HG03064 (cell line): ENCODE measurements around the gene TTC21A.

Source experiments
- ATAC-seq: cut with Tn5 transposase; IDR thresholded peaks from one replicate; pipeline ENCODE4 v1.9.1; 2021; ENCODE audit warnings: low read depth; ENCODE audit not compliant: unreplicated experiment

Gene TTC21A

GRCh38 chr3:39135170-39135805 is 27.8 kb downstream of the TTC21A start:
- no peak for ATAC-seq

DNA sequence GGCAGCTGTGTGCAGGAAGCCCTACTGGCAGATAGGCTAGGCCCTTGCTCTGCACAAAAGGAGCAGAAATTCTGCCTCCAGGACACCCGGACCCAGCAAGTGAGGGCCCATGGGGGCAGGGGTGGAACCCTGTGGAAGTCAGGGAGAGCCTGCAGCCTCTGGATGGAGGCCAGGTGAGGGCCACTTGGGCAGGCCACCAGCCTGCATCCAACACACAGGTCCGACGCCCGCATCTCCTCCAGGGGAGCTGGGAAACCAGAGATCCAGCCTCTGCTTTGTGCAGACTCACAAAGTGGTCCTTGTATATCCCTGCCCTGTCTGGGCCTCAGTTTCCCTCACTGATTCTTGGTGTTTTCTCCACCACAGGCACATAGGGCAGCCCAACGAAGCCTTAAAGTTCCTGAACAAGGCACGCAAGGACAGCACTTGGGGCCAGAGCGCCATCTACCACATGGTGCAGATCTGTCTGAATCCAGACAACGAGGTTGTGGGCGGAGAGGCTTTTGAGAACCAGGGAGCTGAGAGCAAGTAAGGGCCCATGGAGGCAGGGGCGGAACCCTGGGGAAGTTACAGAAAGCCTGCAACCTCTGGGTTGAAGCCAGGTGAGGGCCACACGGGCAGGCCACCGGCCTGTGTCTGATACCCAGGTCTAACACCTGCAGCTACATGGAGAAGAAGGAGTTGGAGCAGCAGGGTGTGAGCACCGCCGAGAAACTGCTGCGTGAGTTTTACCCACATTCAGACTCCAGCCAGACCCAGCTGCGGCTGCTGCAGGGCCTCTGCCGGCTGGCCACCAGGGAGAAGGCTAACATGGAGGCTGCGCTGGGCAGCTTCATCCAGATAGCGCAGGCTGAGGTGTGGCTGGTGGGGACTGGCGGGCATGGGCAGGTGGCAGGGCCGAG is 29.3 kb downstream of the TTC21A start:
- ATAC-seq = no peak

- no peak for ATAC-seq
These were observed 30.0 kb downstream of the TTC21A start for GRCh38 chr3:39137435-39137936.

DNA sequence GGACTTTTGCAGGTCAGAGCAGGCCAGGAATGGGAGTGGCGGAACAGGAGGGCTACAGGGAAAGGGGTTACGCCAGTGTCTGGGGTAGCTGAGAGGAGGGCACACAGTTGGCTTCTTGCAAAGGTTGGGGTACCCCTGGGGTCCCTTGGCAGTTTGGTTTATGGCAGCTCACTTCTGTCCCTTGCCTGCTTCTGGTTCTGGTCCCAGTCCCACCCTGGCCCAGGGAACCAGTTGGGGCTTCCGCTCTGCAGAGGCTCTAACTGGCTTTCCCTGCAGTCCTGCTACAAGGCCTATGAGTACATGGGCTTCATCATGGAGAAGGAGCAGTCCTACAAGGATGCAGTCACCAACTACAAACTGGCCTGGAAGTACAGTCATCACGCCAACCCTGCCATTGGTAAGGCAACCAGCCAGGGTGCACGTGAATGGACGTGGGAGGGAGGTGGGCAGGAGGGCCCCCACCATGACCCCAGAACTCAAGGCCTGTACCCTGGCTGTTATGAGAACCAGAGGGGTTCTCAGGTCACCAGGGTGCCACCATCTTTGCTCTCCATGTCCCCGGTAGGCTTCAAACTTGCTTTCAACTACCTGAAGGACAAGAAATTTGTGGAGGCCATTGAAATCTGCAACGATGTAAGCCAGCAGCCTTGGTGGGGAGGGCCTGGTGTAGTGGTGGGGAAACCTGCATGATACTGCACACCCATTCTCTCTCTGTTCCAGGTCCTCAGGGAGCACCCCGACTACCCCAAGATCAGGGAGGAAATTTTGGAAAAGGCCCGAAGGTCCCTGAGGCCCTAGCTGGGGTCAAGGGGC is 30.7 kb downstream of the TTC21A start:
- ATAC-seq = no peak

DNA sequence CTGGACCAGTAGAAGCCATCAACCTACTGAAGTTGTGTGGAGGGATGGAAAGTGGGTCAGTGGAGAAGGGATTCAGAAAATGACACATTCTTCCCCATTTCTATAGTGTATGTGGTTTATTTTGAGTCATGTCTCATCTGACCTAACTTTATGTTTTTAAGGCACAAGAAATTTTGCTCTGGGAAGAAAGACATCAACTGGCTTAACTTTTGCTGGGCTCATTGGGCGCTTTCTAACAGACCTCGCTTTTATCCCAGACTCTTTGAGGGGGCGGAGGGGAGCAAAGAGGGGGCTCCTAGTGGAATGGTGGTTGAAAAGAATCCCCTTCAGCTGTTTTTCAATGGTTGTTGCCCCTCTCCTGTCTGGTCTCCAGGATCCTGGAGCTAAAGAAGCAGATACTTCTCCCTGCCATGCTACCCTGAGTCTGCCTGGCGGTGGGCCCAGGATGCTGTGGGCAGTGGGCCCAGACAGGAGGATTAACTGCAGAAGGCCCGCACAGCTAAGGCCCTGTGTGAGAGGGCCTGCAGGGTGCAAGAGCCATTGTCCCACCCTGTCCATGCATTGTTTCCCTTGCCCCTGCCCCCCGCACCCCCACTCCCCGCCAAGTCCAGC is 31.4 kb downstream of the TTC21A start:
- no peak for ATAC-seq

- no peak for ATAC-seq
These were observed 32.0 kb downstream of the TTC21A start for GRCh38 chr3:39139442-39139841.

DNA sequence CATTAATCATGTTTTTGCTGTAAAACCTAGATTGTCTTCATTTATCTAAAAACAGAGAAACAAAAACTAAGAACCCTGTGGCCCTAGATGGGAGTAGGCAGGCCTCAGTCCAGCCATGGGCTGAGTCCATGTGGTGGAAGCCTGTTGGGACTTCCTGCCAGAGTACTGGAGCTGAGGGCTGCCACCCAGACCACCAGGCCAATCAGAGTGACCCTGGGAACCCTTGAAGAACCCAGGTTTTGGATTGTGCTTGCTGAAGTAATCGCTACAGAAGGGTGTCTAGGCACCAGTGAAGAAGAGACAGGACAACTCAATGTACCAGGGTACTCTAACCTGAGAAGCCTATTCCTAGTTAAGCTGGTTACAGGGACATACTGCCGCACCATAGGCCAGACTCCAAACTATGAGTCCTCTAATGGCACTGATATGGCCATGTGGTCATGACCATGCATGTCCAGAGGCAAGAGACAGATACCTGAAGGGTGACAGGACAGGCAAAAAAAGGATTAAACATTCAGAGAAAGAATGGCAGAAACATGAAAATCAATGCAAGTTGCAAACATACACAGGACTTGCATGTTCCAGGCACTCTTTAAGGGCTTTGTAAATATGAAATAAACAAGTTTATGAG is 33.0 kb downstream of the TTC21A start:
- ATAC-seq = no peak

DNA sequence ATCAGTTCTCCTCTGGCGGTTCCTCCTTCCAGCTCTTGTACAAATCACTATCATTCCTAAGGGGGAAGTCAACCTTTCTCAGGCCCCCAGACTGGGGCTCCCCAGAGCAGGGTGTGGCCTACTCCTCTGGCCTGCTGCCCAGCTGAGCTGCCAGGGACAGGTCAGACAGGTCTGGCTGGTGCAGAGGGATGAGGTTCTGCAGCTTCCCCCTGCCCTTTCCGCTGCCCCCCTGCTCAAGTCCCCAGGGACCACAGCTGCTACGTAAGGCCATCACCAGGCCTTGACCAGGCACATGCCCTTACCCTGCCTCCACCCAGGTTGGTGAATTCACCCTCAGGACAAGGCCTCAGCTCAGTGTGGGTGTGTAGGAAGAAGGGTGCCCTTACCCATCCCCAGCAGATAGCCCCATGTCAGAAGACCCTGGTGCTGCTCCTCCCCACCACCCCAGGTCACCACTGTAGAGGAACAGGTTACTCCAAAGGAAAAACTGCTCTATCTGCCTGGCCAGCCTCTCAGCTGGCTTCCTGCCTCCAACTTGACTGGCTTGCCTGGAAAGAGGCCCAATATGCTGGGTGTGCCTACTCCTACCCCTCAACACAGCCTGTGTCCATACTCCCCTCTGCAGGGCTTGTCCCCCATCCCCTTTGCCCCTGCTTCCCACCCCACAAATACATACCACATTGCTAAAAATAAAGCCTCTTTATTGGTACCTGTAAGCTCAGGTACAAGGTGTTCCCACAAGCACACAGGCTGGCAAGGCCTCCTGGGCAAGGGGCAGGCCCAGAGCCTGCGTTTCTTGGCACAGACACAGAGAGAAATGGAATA is 33.9 kb downstream of the TTC21A start:
- ATAC-seq = no peak

DNA sequence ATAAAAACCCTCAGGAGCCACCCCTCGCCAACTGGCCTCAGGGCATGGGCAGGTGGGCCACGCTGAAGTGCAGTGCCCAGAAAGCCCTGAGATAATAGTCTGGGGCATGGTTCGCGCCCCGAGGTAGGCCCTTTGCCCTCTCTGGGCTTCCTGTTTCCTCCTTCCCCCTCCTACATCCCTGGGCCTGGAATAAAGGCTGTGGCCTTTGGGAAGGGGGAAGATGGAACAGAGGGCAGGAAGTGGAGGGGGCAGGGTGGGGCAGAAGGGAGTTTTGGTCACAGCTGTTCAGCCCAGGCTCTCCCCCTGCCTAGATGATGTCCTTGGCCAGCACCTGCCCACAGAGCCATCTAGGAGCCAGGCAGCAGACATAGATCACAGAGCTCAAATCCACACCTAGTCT is 34.6 kb downstream of the TTC21A start:
- no peak for ATAC-seq

DNA sequence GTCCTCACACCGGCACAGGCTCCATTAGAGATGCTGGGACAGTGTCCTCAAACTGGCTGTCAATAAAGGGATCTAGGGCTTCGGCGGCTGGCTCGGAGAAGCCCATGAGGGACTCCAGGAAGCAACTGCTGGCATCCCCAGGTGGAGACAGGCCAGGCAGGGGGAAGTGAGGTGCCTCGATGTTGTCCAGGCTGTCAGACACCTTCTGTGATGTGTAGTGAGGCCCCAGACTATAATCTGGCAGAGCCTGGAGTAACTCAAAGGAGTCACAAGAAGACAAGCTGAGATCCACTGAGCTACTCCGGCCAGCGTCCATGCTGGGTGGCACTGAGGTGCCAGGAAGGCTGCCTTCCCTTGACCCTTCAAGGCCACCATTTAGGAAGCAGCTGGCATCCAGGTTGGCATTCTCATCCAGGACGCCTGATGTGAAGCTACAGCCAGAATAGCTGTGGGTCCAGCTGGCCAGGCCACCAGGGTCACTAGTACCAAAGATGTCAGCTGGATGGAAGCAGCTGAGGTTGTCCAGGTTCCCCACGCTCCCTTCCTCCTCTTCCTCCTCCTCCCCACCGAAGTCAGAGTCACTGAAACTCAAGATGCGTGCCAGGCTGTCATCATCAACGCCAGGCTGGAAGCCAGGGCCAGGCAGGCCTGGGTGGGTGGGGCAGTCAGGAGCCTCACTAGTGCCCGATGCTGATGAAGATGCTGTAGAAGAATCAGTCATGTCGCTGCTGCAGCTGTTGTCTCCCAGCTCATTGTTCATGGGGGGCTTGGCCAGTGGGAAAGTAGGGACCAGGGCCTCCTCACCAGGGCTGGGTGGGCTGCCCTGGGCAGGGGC is 35.8 kb downstream of the TTC21A start:
- ATAC-seq = no peak

- no peak for ATAC-seq
These were observed 36.7 kb downstream of the TTC21A start for GRCh38 chr3:39144095-39144747.

- ATAC-seq = no peak
These were observed 37.4 kb downstream of the TTC21A start for GRCh38 chr3:39144748-39145380.

DNA sequence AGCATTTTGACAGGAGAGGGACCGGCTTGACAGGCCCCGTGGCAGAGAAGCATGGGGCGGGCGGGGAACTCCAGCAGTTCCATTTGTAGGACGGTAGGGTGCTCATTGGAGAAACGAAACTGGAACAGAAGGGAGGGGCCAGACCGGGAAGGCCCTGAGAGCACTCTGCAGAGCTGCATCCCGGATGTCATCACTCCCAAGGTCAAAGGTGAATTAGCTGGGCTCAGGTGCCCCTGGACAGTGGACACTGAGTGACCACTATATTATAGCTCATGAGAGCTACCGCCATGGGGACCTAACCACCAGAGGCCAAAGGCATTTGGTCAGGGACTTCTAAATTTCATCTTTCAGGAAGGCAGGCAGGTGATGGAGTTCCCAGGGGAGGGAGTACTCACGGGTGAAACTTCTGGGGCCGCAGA is 38.6 kb downstream of the TTC21A start:
- ATAC-seq = no peak

- no peak for ATAC-seq
These were observed 39.4 kb downstream of the TTC21A start for GRCh38 chr3:39146611-39147591.

DNA sequence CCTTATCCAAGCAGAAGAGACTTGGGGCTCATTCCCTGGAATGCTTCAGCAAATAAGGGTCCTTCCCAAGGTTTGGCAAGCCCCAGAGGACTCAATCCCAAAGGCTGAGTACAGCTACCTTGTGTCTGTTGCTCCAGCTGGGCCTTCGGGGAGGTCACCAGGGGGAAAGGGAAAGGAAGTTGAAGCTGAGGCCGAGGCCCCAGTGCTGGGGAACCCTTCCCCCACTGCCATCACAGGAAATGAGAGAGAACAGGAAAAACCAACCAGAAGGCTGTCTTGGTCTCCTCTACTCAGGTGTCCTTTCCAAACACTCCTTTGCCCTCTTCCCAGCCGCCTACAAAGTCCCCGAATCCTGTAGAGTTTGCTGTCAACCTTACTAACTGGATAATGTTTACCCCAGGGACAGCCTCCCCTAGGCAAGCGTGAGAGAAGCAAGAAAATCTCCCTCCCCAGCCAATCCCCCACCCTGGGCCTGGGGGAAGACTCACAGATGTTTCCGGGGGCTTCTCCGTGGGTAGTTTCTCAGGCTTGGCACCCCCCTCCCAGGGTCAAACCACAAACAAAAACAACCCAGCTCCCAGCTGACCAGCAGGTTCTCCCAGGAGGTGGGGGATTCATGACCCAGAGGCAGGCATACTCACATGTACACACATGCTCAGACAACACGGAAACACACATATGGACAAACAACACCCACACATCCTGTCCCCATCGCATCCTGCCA is 40.4 kb downstream of the TTC21A start:
- peak; percentile 27 for ATAC-seq
